HG03175 (cell line): ENCODE measurements around the gene FCRLA.
"Not testable (repeated sequence)": the region's sequence is repeated elsewhere in the genome, so short reads cannot be mapped to it uniquely, and the experiment has no call there.

Experiments
- ATAC-seq: cut with Tn5 transposase; IDR thresholded peaks from one replicate; pipeline ENCODE4 v1.9.1; 2021; ENCODE audit warnings: mild to moderate bottlenecking, moderate library complexity; ENCODE audit not compliant: unreplicated experiment

Gene FCRLA

GRCh38 chr1:161702250-161702649 lies 4.8 kb upstream of the FCRLA start:
- ATAC-seq, result no peak

DNA sequence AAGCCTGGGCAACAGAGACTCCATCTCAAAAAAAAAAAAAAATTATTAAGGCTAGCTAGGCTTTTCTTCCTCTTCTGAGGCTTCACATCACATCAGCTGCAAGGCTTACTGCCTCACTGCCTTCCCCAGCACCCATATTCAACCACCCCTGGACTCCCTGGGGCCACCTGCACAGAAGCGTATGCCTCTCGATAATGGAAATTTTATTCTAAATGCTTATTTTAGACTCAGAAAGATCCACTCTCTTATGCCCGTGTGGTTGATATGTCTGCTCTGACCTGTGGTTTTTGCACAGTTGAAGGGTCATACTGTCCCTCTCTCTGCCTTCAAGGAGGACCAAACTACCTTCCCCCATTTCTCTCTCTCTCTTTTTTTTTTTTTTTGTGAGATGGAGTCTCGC lies 1.5 kb upstream of the FCRLA start:
- peak; percentile 50 for ATAC-seq

- no peak for ATAC-seq
These were observed 932 bp upstream of the FCRLA start for GRCh38 chr1:161706113-161706481.

- no peak for ATAC-seq
These were observed 474 bp downstream of the FCRLA start for GRCh38 chr1:161707503-161707902.

GRCh38 chr1:161709373-161709772 lies 2.3 kb downstream of the FCRLA start:
- no peak for ATAC-seq

DNA sequence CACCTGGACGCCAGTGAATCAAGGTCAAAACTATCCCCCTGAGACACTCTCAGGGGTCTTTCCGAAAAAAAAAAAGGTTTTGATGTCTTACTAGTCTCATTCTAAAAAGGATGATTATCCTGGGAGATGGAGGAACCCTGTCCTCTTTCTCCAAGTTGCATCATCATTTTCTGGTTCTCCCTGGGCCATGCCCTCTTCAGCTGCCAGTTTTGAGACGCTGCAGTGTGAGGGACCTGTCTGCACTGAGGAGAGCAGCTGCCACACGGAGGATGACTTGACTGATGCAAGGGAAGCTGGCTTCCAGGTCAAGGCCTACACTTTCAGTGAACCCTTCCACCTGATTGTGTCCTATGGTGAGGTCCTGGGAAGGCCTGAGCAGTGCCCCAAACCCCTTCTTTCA lies 3.5 kb downstream of the FCRLA start:
- ATAC-seq, result no peak

GRCh38 chr1:161718559-161719324 lies 11.7 kb downstream of the FCRLA start:
- ATAC-seq, result peak; percentile 62

- peak; percentile 43 for ATAC-seq
These were observed 12.2 kb downstream of the FCRLA start for GRCh38 chr1:161719325-161719611.

- ATAC-seq, result no peak
These were observed 13.4 kb downstream of the FCRLA start for GRCh38 chr1:161720422-161720821.

DNA sequence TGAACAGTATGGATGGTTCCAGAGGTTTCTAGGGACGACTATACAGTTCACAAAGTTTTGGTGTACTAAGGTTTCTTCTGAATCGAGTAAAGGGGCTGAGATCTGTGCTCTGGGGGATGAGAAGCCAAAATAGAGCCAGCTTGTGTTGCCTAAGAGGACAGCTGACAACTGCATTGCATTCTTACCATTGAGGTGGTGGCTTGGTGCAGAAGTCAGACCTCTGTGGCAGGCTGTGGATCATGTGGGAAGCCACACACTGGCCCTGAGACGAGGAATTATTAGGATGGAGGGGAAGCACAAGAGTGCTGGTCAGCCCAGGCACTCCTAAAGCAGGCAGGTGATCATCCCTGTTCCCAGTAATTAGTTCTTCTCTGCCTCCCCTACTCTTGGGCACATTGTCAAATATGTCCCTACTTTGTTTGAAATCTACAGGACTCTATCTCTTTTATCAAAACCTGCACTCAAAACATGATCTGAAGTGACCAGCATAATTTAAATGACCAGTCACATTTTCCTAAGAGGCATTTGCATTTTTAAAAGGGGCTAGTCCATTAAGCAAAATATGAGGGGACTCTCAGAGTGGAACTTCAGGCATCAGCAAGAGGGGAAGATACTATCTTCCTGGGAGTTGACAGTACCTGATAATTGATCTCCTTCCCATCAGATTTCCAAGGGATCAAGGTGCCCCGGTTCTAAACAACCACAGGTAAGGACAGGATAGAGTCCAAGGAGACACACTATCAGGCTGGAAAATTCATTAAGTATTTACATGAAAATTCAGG lies 14.1 kb downstream of the FCRLA start, which contains the start of gene FCRLB:
TSS of gene FCRLB (plus strand) at position 589 of the 782 bp plus-strand sequence. CDS start 1,129 bp downstream, outside the sequence.
- no peak for ATAC-seq

DNA sequence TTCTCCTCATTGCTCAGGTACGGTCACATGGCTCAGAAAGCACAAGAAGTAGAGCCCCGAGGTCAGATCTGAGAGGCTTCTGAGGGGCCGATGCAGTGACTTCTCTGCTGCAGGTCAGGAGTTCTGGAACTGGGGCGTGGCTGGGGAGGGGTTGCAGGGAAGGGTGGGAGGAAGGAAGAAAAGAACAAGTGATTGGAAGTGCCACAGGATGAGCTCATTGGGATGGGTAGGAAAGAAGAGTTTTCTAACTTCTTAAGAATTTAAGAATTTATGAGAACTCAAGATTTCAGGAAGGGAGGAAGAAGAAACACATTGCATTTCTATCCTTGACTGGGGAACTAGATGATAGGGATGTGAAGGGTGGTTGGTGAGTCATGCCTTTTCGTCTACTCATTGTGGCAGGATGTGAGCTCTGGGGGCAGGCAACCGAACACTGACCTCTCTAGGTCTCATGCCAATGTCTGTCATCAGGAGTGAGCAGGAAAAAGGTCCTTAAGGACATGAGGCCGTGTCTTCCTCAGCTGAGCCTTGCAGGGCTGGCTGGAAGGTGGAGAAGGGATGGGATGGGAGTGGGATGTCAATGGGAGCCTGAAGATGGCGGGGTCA lies 14.8 kb downstream of the FCRLA start:
- ATAC-seq, result no peak

GRCh38 chr1:161722406-161722805 lies 15.4 kb downstream of the FCRLA start:
- no peak for ATAC-seq

DNA sequence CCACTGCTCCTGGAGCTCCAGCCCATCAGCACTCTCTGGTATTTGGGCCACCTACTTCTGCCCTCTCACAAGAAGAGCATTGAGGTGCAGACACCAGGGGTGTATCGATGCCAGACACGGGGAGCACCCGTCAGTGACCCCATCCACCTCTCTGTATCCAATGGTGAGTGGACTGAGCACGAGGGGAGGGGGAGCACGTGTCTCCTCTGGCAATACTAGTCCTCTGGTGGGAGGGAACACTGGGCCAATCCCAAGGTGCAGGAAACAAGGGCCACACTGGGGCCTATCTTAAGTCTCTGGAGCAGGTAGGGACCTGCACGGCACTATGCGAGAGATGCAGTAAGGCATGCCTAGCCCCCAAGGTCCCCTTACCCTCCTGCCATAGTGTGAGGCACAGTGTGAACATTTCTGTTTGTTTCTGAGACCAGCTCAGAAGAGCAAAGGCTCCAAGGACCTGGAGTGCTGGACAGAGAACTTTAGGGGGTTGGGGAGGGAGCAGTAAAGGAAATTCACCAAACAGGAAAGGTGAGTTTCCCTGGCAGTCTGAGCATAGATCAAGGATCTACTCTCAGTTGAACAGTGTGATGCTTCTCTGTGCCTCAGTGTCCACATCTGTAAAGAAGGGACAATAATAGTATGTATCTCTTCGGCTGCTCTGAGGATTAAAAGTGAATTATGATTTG lies 16.6 kb downstream of the FCRLA start:
- no peak for ATAC-seq

DNA sequence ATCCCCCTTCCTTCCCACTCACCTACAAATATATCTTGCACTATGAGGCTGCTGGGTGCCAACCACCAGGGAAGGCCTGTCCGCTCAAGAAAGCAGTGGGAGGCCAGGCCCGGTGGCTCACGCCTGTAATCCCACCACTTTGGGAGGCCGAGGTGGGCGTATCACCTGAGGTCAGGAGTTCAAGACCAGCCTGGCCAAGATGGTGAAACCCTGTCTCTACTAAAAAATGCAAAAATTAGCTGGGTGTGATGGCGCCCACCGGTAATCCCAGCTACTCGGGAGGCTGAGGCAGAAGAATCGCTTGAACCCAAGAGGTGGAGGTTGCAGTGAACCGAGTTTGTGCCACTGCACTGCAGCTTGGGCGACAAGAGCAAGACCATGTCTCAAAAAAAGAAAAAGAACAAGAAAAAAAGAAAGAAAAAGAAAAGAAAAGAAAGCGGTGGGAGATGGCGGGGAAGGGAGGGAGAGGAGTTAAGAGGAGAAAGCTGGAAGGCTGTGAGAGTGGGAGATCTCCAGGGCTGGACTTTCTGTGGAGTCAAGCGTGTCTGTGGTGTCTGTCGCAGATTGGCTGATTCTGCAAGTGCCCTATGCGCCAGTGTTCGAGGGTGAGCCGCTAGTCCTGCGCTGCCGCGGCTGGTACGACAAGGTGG lies 18.4 kb downstream of the FCRLA start:
- not testable (repeated sequence) for ATAC-seq

GRCh38 chr1:161725908-161726472 lies 19.0 kb downstream of the FCRLA start:
- peak; percentile 22 for ATAC-seq

GRCh38 chr1:161726473-161727255 lies 19.6 kb downstream of the FCRLA start:
- ATAC-seq, result peak; percentile 64

DNA sequence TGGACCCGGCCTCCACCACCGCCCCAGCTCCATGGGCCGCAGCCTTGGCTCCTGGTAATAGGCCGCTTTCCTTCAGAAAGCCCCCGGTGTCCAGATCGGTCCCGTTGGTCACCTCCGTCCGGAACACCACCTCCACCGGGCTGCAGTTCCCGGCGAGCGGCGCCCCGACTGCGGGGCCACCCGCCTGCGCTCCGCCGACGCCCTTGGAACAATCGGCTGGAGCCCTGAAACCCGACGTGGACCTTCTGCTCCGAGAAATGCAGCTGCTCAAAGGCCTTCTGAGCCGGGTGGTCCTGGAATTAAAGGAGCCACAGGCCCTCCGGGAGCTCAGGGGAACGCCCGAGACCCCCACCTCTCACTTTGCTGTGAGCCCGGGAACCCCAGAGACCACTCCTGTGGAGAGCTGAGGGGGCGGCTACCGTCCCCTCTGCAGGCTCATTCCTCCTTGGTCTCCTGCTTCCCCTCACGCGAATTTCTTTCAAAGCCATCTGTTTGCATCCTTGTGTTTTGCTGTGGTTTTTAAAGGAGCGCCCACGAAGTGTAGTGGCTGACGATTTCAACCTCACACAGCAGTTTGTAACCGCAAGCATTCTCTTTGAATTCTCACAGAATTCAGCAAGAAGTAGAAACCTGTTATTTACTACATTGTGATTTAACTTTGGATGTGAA lies 20.4 kb downstream of the FCRLA start:
- peak; percentile 28 for ATAC-seq

GRCh38 chr1:161728376-161729226 lies 21.6 kb downstream of the FCRLA start:
- ATAC-seq, result no peak
